ENCODE results near the gene MT1A. TPM values are rescaled to one million over a fixed set of nuclear protein-coding genes. Genes with fewer than 3 reads are reported as not detected.
A peak's percentile ranks its signal among the peaks of the same experiment; 100 is the strongest.

The MT1A gene
- total RNA-seq, 1 donor from 2014 or later, result 1.4 TPM

DNA sequence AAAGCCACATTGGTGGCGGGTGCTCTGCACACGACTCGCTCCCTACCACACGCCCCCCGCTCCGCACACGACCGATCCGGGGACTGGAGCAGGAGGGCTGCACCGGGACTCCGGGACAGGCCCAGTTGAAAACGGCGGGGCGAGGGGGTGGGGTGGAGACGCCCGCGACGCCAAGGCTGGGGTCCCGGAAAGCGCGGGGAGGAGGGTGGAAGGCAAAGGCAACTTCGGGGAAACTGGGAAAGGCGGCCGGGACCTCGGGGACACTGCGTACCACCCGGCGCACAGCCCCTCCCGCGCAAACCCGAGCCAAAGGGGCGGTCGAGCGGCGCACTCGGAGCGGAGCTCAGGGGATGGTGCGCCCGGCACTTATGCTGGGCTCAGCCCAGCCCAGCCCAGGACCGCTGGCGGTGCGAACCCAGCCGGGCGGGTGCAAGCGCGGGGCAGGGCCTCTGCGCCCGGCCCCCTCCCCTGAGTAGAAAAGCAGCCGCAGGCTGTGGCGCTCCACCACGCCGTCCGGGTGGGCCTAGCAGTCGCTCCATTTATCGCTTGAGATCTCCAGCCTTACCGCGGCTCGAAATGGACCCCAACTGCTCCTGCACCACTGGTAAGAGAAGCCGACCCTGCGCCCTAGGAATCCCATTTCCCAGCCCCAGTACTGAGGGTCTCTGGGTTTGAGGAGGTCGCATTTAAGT is 6.2 kb upstream of the MT1A start, which contains the start of gene MT1M:
MT1M (plus strand) TSS at position 504 of the 692 bp plus-strand sequence; CDS start at position 577, 73 bp downstream.
- DNase-seq, result peak; percentile 17

DNA sequence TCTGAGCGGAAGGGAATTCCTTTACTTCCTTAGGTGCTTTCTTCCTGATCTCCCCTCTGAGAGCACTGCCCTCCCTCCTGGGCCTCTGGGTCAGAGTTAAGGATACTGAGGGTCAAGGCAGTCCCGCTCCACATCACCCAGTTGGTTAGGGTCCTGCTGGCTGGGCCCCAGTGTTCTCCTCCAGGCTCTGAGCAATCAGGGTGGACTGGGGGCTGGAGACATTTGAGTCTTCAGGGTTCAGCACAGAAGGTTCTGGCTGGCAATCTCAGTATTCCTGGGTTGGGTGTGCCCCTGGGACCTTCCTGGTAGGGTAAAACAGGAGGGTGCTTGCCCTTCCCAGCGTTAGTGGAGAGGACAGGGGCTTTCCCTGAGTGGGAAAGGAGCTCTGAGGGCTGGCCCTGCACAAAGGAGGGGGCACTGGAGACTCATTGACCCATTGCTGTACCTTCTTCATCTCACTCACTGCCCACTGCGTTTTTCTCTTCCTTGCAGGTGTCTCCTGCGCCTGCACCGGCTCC is 5.6 kb upstream of the MT1A start:
- no peak for DNase-seq

DNA sequence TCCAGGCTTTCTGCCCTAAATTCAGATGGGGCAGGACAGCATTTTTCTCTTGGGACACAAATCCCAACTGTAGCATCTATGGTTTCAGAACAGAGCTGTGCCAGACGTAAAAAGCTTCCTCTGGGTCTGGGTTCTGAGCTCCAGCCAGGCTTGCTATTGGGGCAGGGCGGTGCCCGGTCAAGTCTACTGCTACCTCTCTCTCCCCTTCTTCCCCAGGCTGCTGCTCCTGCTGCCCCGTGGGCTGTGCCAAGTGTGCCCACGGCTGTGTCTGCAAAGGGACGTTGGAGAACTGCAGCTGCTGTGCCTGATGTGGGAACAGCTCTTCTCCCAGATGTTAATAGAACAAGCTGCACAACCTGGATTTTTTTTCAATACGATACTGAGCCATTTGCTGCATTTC is 4.9 kb upstream of the MT1A start:
- no peak for DNase-seq

DNA sequence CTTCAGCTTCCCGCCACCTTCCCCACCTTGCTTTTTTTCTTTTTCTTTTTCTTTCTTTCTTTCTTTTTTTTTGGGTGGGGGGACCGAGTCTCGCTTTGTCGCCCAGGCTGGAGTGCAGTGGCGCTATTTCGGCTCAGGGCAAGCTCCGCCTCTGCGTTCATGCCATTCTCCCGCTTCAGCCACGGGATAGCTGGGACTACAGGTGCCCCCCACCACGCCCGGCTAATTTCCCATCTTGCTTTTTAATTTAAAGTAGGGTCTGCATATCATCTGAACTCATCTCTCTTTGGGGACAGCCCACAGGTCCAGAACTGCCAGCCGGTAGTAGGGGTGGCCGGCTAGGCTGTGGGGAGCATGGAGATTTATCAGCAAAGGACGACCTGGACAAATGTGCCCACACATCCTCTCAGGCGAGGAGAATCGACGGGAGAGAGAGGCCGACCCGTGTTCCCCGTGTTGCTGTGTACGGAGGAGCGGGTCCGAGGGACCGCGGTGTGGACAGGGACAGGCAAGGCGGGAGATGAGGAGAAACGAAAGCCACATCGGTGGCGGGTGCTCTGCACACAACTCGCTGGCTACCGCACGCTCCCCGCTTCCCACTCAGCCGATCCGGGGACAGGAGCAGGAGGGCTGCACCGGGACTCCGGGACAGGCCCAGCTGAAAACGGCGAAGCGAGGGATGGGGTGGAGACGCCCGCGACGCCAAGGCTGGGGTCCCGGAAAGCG is 3.6 kb upstream of the MT1A start:
- DNase-seq, result no peak

DNA sequence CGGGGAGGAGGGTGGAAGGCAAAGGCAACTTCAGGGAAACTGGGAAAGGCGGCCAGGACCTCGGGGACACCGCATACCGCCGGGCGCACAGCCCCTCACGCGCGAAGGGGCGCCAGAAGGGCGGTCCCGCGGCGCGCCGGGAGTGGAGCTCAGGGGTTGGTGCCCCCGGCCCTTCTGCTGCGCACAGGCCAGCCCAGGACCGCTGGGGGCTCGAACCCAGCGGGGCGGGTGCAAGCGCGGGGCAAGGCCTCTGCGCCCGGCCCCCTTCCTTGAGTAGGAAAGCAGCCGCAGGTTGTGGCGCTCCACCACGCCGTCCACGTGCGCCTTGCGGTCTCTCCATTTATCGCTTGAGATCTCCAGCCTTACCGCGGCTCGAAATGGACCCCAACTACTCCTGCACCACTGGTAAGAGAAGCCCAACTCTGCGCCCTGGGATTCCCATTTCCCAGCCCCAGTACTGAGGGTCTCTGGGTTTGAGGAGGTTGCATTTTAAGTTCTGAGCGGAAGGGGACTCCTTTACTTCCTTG is 3.0 kb upstream of the MT1A start:
- no peak for DNase-seq

DNA sequence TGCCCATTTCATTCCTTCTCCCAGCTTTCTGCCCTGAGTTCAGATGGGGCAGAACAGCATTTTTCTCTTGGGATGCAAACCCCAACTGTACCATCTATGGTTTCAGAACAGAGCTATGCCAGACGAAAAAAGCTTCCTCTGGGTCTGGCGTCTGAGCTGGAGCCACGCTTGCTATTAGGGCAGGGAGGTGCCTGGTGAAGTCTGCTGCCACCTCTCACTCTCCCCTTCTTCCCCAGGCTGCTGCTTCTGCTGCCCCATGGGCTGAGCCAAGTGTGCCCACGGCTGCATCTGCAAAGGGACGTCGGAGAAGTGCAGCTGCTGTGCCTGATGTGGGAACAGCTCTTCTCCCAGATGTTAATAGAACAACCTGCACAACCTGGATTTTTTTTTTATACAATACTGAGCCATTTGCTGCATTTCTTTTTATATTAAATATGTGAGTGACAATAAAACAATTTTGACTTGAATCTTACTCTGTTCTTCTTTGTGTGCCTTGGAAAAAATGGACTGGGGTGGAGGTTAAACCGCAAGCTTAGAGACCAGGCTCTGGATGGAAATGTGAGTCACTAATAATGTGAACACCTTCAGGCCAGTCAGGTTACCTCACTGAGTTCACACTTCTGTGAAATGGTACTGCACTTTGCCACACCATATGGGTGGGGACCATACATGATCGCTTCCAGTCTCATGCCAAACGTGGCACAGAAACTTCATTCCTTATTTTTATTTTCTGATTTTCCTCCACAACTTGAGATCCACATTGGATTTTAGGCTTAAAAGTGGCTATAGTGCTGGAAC is 1.7 kb upstream of the MT1A start:
- no peak for DNase-seq

DNA sequence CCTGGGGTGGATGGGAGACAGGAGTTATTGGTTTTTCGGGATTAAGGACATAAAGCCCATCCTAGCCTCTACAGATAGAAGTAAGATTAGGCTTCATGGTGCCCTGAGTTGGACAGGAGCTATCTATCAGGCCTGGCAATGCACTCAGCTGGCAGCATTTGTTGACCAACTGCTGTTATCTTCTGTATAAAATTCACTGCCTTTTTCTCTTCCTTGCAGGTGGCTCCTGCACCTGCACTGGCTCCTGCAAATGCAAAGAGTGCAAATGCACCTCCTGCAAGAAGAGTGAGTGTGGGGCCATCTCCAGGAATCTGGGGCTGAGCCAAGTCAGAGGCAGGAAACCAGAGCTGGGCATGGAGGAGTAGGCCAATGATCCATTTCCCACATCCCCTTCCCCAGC is 579 bp downstream of the MT1A start:
- no peak for DNase-seq

DNA sequence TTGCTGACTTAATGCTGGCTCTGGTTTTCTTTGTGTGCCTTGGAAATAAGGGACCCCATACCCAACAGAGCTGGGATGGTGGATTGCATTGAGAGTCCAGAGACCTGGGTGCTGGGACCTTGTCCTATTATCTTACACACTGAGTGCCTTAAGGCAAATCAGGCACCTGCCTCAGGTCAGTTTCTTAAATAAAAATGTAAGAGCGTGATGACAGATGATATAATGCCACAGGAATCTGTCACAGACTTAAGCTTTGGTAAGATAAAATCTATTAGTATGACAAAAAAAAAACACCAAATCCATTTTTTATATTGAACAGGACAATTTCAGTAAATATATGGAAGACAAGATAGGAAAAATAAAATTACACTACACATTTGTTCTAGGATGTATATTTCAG is 1.6 kb downstream of the MT1A start:
- DNase-seq, result no peak

DNA sequence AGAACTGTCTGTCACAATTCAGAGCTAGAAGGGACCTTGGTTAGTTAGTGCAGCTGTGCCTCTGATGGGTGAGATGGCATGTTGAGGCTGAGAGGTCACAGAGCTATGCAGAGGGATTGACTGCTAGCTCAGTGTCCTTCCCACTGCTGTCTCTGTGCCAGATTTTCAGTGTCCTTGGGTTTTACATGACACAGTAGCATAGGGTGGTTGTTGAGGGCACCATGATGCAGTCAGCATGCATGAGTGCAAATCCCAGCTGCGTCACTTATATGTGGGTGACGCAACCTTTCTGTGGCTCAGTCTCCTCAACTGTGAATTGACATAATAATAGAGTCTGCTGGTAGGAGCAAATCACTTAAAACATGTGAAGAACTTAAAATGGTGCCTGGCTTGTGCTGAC is 2.7 kb downstream of the MT1A start:
- no peak for DNase-seq

DNA sequence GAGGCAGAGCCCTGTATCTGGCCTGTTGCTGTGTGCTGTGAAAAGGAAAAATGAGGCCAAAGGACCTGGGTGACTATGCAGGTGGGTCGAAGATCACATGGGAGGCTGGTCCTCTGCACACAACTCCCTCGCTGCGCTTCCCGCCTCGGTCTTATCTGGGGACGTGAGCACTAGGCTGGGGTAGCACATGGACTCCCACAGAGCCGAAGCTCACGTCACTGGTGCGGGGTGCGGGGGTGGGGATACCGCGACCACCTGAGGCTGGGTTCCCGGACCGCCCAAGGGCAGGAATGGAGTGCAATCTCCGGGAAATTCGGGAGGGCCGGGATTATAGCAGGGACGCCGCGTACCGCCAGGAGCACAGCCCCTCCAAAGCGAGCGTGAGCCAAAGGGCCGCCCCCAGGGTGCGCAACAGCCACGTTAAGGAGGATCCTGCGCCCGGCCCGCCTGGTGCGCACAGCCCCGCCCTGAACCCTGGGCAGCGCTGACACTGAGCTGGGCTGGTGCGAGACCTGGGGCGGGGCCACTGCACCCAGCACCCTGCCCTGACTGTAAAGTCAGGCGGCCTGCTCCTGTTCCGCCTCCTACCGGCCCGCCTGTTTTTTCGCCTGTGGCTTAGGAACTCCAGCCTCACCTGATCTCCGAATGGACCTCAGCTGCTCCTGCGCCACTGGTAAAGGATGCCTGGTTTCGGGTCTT is 4.8 kb downstream of the MT1A start:
- no peak for DNase-seq

DNA sequence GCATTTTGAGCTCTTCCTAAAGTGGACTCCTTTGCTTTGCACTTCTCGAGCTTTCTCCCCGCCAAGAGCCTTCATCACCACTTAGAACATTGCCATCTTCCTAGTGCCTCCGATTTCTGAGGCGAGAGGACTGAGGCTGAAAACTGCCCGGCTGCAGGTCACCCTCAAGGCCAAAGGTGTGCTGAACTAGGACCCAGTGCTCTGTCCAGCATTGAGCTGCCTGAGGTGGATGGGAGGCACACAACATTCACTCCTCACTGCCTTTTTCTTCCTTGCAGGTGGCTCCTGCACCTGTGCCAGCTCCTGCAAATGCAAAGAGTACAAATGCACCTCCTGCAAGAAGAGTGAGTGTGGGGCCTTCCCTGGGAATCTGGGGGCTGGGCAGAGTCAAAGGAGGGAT is 5.4 kb downstream of the MT1A start:
- DNase-seq, result no peak

DNA sequence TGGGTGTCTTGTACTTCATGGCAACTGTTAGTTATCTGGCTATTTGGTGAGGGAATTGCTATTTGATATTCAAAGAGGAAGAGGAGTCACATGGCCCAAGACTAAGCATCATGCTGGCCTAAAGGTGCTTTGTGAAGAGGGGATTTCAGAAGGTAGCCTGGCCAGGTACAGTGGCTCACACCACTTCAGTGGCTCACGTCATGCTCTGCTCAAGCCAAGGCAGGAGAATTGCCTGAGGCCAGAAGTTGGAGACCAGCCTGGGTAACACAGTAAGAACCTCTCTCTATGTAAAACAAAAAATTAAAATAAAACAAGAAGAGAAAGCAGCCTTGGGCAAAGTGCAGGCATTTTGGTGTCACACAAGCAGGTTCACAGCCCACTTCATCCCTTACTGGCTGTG is 6.8 kb downstream of the MT1A start:
- DNase-seq, result no peak

DNA sequence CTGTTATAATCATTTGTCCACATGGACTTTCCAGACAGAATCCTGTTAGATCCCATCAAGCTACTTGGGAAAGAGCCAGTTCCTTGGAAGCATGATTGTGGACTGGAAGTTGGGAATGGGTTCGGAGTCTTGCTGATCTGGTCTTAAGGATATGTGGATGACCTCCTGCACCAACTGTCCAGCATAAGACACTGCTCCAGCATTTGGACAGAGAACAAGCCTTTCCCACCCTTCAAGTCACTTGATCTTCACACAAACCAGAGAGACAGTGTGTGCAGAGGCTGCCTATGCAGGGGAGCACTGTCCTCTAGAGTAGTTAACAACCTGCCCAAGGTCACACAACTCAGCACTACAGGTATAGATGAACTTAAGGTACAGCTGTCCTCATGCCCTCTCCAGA is 7.4 kb downstream of the MT1A start:
- no peak for DNase-seq

DNA sequence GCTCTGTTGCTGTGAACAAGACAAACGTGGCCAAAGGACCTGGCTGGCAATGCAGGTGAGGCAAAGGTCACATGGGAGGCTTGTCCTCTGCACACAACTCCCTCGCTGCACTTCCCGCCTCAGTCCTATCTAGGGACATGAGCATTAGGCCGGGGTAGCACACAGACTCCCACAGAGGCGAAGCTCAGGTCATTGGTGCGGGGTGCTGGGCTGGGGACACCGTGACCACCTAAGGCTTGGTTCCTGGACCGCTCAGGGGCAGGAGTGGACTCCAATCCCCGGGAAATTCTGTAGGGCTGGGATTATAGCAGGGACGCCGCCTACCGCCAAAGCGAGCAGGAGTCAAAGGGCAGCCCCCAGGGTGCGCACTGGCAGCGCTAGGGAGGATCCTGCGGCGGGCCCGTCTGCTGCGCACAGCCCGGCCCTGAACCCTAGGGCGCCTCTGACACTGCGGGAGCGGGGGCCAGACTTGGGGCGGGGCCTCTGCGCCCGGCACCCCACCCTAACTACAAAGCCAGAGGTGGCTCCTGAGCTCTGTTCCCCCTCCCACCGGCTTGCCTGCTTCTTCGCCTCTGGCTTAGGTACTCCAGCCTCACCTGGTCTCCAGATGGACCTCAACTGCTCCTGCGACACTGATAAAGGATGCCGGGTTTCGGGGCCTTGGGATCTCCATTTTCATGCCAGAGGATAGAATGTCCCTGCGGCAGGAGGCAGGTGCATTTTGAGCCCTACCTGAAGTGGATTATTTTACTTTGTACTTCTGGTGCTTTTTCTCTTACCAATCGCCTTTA is 9.4 kb downstream of the MT1A start:
- no peak for DNase-seq

DNA sequence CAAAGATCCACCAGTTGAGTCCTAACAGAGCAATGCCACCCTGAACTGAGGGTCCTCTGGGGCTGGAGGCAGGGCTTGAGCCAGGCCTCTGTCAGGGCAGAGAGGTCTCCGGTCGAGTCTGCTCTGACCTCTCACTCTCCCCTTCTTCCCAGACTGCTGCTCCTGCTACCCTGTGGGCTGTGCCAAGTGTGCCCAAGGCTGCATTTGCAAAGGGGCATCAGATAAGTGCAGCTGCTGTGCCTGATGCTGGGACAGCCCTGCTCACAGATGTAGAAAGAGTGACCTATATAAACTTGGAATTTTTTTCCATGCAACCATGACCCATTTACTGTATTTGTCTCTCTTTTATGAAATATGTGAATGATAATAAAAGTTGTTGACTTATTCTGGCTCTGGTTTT is 10.8 kb downstream of the MT1A start:
- no peak for DNase-seq

DNA sequence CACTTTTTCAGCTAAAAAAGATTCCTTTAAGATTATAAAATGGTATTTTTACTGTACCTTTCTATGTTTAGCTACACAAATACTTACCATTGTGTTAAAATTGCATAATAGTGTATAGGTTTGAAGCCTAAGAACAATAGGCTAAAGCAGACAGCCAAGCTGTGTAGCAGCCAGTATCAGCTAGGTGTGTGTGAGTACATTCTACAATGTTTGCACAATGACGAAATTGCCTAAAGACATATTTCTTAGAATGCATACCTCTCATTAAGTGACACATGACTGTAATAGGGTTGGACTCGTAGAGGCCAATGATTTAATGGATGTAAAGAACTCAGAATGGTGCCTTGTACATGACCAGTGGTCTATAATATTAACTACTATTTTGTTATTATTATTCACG is 11.4 kb downstream of the MT1A start:
- DNase-seq, result no peak

DNA sequence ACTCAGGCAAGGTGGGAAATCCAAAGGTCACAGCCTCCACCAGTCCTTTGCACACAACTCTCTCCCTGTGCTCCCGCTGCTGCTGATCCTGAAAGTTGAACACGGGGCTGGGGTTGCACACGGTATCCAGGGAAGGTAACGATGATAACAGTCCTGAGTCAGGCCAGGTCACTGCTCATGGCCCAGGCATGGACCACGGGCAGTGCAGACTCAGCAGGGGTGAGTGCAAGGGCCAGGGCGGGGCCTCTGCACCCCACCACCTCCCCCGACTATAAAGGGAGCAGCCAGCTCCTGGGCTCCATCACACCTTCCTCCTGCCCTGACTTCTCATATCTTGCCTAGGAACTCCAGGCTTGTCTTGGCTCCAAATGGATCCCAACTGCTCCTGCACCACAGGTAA is 13.1 kb downstream of the MT1A start, which contains the start of gene MT1B:
MT1B (plus strand) TSS at position 301 of the 400 bp plus-strand sequence; CDS start at position 369, 68 bp downstream.
- DNase-seq, result no peak

DNA sequence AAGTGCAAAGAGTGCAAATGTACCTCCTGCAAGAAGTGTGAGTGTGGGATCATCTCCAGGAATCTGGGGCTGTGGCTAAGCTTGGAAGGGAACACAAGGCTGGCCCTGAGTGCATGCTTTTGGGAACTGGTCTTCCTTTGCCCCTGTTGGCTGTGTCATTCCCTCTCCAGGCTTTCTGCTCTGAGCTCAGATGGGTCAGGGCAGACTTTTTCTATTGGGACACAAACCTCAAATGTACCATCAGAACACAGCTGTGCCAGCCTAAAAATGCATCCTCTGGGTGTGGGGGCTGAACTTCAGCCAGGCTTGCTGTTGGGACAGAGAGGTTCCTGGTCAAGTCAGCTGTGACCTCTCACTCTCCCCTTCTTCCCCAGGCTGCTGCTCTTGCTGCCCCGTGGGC is 14.1 kb downstream of the MT1A start:
- DNase-seq, result no peak

DNA sequence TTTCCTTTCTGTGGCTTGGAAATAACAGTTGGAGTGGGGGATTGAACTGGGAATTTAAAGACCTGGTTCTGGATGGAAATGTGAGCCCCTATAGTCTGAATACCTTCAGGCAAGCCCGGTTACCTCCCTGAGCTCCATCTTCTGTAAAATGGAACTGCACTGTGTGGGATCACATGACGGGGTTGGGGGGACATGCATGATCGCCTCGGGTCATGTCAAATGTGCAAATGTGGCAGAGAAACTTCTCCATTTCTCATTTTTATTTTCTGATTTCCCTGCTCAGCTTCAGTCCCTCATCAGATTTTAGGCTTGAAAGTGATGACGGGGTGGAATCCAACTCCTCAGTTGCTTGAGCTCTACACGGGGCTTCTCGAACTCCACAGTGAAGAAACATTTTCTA is 14.8 kb downstream of the MT1A start:
- no peak for DNase-seq

DNA sequence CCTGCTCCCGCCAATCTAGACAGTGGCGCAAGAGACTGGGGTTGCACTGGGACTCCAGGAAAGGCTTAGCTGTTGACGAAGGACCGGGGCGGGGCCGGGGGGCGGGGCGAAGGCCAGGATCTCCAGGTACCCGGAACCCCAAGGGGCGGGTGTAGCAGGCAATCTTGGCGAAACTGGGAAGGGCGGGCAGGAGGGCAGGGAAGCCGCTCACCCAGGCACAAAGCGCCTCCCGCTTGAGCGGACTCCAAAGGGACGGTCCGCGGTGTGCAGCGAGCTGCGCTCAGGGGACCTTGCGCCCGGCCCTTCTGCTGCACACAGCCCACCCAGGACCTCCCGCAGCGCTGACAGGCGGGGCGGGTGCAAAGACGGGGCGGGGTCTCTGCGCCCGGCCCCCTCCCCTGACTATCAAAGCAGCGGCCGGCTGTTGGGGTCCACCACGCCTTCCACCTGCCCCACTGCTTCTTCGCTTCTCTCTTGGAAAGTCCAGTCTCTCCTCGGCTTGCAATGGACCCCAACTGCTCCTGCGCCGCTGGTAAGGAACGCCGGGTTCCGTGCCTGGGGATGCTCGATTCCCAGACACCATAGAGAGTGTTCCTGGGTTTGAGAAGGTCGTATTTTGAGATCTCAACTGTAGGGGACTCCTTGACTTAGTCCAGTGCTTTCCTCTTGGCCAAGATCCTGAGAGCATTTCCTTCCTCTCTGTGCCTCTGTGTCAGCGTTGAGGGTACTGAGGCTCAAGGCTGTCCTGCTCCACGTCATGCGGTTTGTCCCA is 19.3 kb downstream of the MT1A start, which contains the start of gene MT1F:
MT1F (plus strand) TSS at position 405 of the 772 bp plus-strand sequence; CDS start at position 505, 100 bp downstream.
- no peak for DNase-seq
